ENCODE data around the gene NSMCE4A. TPM values are rescaled to one million over a fixed set of nuclear protein-coding genes. Genes with fewer than 3 reads are reported as not detected.
"Not testable (repeated sequence)": the region's sequence is repeated elsewhere in the genome, so short reads cannot be mapped to it uniquely, and the experiment has no call there.

Gene NSMCE4A
- total RNA-seq, 1 donor from 2014 or later = 69.9 TPM

DNA sequence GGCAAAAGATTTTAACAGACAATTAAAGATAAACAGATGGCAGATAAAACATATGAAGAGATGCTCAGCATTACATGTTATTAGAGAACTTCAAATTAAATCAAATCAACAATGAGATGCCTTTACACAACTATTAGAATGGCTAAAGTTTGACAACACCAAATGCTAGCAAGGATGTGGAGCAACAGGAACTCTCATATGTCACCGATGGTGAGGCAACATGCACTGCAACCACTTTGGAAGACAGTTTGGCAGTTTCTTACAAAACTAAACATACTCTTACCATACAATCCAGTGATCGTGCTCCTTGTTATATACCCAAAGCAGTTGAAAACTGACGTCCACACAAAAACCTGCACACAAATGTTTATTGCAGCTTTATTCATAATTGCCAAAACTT, 33.5 kb downstream of the NSMCE4A start:
- intact Hi-C loops (cut with micrococcal nuclease) = no loop called here

DNA sequence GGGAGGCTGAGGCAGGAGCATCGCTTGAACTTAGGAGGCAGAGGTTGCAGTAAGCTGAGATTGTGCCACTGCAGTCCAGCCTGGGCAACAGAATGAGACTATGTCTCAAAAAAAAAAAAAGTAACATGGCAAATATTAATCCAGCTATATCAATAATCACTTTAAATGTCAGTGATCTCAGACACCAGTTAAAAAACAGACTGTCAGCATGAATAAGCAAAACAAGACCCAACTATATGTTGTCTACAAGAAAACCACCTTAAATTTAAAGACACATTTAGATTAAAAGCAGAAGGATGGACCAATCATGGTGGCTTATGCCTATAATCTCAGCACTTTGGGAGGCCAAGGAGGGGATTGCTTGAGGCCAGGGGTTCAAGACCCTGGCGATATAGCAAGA, 38.7 kb downstream of the NSMCE4A start:
- intact Hi-C loops (cut with micrococcal nuclease) = no loop called here

GRCh38 chr10:121935702-121936101, 39.3 kb downstream of the NSMCE4A start:
- intact Hi-C loops (cut with micrococcal nuclease) = no loop called here

DNA sequence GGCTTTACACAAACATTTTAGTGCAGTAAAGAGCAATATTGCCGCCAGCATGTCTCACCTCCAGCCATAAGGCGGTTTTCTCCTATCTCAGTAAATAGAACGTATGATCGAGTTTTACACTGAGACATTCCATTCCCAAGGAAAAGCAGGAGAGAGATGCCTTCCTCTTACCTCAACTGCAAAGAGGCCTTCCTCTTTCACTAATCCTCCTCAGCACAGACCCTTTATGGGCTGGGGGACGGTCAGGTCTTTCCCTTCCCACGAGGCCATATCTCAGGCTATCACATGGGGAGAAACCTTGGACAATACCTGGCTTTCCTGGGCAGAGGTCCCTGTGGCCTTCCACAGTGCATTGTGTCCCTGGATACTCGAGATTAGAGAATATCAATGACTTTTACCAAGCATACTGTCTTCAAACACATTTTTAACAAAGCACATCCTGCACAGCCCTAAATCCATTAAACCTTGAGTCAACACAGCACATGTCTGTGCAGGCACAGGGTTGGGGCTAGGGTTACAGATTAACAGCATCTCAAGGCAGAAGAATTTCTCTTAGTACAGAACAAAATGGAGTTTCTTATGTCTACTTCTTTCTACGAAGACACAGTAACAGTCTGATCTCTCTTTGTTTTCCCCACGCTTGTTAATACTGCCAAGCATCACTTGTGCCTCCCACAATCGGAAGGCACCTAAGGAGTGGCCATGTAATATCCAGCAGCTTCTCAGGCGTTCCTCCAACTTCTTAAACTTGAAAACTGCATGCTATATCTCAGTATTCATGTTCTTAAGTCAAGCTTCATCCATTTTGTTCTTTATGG, 44.5 kb downstream of the NSMCE4A start:
- intact Hi-C loops (cut with micrococcal nuclease) = not testable (repeated sequence)

- intact Hi-C loops (cut with micrococcal nuclease) = loop anchor here (5.0 kb wide), 2 partner anchors 443 to 1078 kb away; partner anchors contain the start of genes ACADSB, IKZF5 and PLEKHA1
Measured at GRCh38 chr10:121929585-121930267, 45.3 kb downstream of the NSMCE4A start.

GRCh38 chr10:121928528-121928884, 46.5 kb downstream of the NSMCE4A start:
- intact Hi-C loops (cut with micrococcal nuclease) = loop anchor here (1.0 to 5.0 kb wide), 3 partner anchors 46 to 1079 kb away; partner anchors contain the start of genes ACADSB, IKZF5 and PLEKHA1

- intact Hi-C loops (cut with micrococcal nuclease) = loop anchor here (1.0 to 5.0 kb wide), 3 partner anchors 46 to 1079 kb away; partner anchors contain the start of genes ACADSB, IKZF5 and PLEKHA1
Measured at GRCh38 chr10:121927841-121928527, 47.0 kb downstream of the NSMCE4A start, which contains the start of gene ATE1. ATE1 (minus strand) TSS chr10:121928031; CDS start chr10:121927949, 82 bp downstream.

DNA sequence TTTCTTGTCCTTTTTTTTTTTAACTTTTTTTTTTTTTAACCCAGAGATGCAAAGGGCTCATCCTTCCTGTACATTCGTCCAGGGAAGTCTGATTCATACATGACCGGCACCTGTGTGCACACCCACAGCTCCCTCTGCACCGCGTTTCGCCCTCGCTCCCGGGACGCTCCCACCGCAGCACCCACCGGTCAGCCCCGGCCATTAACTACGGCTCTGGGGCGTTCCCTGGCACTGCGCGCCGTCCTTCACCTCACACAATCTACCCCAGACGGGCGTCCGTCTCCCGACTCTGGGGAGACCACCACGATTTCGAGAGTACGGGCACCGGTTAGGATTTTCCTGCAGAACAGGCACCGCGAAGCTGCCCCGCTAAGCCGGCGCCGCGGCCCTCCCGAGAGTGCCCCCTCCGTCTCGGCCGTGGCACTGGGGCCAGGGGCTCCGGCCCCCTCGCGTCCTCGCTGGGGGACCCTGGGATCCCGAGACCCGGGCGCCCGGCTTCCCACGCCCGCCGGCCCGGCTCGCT, 47.6 kb downstream of the NSMCE4A start:
- intact Hi-C loops (cut with micrococcal nuclease) = loop anchor here (5.0 kb wide), 2 partner anchors 445 to 1080 kb away; partner anchors contain the start of genes ACADSB, IKZF5 and PLEKHA1

- intact Hi-C loops (cut with micrococcal nuclease) = loop anchor here (5.0 kb wide), 2 partner anchors 446 to 1081 kb away; partner anchors contain the start of genes ACADSB, IKZF5 and PLEKHA1
Measured at GRCh38 chr10:121926671-121927317, 48.2 kb downstream of the NSMCE4A start.

DNA sequence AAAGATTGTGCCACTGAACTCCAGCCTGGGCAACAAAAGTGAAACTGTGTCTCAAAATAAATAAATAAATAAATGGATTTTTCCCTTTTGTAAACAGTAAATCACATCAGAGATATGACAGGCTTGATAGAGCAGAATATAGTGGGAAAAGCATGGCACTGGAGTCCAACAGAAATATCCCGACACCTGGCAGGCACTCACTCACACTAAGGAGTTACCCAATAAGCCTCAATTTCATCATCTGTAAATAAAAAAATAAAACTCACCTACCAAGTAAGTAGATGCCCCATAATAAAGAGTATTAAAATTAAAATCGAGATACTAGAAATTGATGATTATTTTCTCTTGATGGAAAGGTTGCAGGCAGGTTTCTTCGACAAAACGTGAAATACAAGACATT, 48.9 kb downstream of the NSMCE4A start:
- intact Hi-C loops (cut with micrococcal nuclease) = loop anchor here (5.0 kb wide), 2 partner anchors 446 to 1081 kb away; partner anchors contain the start of genes ACADSB, IKZF5 and PLEKHA1

DNA sequence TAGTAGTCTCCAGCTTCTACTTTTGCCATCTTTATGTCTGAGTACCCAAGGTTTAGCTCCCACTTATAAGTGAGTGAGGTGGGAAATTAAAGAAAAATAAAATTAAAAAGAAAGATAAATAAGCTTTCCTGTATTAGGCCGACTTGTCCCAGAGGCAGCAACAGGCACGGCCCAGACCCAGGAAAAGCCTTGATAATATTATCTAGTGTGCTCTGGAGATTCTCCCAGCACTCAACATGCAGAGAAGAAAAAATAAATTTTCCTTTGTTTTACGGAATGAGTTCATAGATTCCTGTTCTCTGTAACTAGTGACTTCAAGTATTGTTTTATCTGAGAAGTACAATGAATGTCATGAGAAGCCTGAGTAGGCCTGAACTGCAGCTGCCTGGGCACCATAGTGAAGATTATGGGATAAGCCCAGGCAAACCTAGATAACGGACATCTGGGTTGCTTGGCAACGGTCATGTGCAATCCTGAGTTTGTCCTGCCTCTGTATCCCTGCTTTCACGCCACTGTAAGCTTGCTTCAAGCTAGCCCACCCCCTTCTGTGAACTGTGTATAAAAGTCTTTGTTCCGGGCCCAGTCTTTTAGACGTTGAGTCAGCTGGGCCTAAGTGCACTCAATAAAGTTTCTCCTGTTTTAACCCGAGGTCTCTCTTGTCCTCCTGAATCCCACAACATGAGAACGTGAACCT, 53.6 kb downstream of the NSMCE4A start:
- intact Hi-C loops (cut with micrococcal nuclease) = no loop called here

GRCh38 chr10:121919666-121920065, 55.4 kb downstream of the NSMCE4A start:
- intact Hi-C loops (cut with micrococcal nuclease) = no loop called here

GRCh38 chr10:121918800-121919199, 56.2 kb downstream of the NSMCE4A start:
- intact Hi-C loops (cut with micrococcal nuclease) = not testable (repeated sequence)

- intact Hi-C loops (cut with micrococcal nuclease) = no loop called here
Measured at GRCh38 chr10:121914661-121915060, 60.4 kb downstream of the NSMCE4A start.

- intact Hi-C loops (cut with micrococcal nuclease) = no loop called here
Measured at GRCh38 chr10:121911421-121911697, 63.7 kb downstream of the NSMCE4A start.

GRCh38 chr10:121910673-121911420, 64.2 kb downstream of the NSMCE4A start:
- intact Hi-C loops (cut with micrococcal nuclease) = no loop called here
